Lower leg skin (tissue), 4 donors: ENCODE data around the gene CLSTN2. TPM values are rescaled to one million over a fixed set of nuclear protein-coding genes. Genes with fewer than 3 reads are reported as not detected.

Source experiments
- DNase-seq, 2 donors: peaks; one replicate each; pipeline ENCODE4 v3.0.0-alpha.2; 2019; ENCODE audit warnings: low spot score in 2 of 2
- H3K4me3 ChIP-seq: fragments of 200-600 bp; sonication (generic); 2 replicates; pipeline ENCODE4 v1.5.1; 2017; ENCODE audit warnings: mild to moderate bottlenecking, low read depth; ENCODE audit not compliant: poor library complexity, severe bottlenecking
- POLR2A ChIP-seq, 2 donors: fragments of 450-650 bp; IDR thresholded peaks; one replicate each; pipeline ENCODE4 v1.6.1; 2016 to 2017; ENCODE audit warnings: antibody characterized with exemption in 2 of 2, mild to moderate bottlenecking in 1 of 2, moderate library complexity in 1 of 2
- WGBS, 2 donors: methylation state at CpG; one replicate each; pipeline ENCODE4 v1.1.5; 2018; 5-methylcytosine and 5-hydroxymethylcytosine counted together
- intact Hi-C: fragments of 100-400 bp; cut with DNase I; formaldehyde crosslinking; loops from one replicate; pipeline ENCODE4 v1.15.0; 2023; ENCODE audit warnings: low total_unique reads
- total RNA-seq, 4 donors: library from RNA; depleted of rRNA; stranded (reverse); fragments of >200 nt; gene quantifications; one replicate each; pipeline ENCODE4 v1.1.0, GENCODE V29; 2016
- TF ChIP-seq, protein P1 (sequence below), 3 donors: fragments of 450-650 bp; IDR thresholded peaks; one replicate each; pipeline ENCODE4 v1.5.1; 2016; ENCODE audit warnings: antibody characterized with exemption in 3 of 3, mild to moderate bottlenecking in 3 of 3, moderate library complexity in 2 of 3

The CLSTN2 gene
- total RNA-seq, 4 donors from 2014 or later, result 3.1 to 7.9 (median 4.7) TPM

GRCh38 chr3:140274429-140274828 is 339.4 kb downstream of the CLSTN2 start:
- DNase-seq, result no peak
- H3K4me3 ChIP-seq, result no peak overlapping the region
- 83% methylated on average over 5 of the region's 5 CpGs for WGBS, 2 donors
- TF ChIP-seq, protein P1, sequence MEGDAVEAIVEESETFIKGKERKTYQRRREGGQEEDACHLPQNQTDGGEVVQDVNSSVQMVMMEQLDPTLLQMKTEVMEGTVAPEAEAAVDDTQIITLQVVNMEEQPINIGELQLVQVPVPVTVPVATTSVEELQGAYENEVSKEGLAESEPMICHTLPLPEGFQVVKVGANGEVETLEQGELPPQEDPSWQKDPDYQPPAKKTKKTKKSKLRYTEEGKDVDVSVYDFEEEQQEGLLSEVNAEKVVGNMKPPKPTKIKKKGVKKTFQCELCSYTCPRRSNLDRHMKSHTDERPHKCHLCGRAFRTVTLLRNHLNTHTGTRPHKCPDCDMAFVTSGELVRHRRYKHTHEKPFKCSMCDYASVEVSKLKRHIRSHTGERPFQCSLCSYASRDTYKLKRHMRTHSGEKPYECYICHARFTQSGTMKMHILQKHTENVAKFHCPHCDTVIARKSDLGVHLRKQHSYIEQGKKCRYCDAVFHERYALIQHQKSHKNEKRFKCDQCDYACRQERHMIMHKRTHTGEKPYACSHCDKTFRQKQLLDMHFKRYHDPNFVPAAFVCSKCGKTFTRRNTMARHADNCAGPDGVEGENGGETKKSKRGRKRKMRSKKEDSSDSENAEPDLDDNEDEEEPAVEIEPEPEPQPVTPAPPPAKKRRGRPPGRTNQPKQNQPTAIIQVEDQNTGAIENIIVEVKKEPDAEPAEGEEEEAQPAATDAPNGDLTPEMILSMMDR (IDR thresholded peaks at IDR 0.05), result no peak
- TF ChIP-seq POLR2A (IDR thresholded peaks at IDR 0.05), result no peak
- intact Hi-C loops, result no loop called here

DNA sequence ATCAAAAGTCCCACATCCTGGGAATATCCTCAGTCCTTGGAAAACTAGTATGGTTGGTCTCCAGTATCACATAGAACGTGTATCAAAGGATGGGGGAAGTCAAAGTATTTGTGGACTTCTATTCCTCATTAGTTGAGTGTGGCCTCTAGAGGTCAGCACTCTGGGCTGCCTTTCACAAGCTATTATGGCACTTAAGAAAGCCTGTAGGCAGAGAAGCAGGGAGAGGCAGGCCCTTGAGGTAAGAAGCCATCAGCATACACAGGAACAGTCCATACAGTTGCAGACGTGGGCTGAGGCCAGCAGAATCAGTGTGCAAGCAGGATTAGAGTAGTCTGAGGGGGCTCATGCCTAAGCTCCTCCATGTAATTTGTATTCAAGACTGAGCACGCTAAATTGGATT is 341.7 kb downstream of the CLSTN2 start:
- no peak for DNase-seq
- intact Hi-C loops, result no loop called here
- whole genome bisulfite sequencing, 2 donors, result 64 to 72% methylated on average over 3 of the region's 3 CpGs
- no peak overlapping the region for H3K4me3 ChIP-seq
- TF ChIP-seq POLR2A (IDR thresholded peaks at IDR 0.05), result no peak
- TF ChIP-seq, protein P1 (IDR thresholded peaks at IDR 0.05), result no peak

- no peak overlapping the region for H3K4me3 ChIP-seq
- DNase-seq, result no peak
- WGBS, 2 donors, result 91 to 94% methylated on average over 4 of the region's 4 CpGs
- TF ChIP-seq, protein P1 (IDR thresholded peaks at IDR 0.05), result no peak
- TF ChIP-seq POLR2A (IDR thresholded peaks at IDR 0.05), result no peak
- intact Hi-C loops, result no loop called here
These were observed 342.9 kb downstream of the CLSTN2 start for GRCh38 chr3:140277886-140278285.

GRCh38 chr3:140284372-140284771 is 349.4 kb downstream of the CLSTN2 start:
- WGBS, 2 donors, result 92 to 95% methylated on average over 3 of the region's 3 CpGs
- intact Hi-C loops, result no loop called here

GRCh38 chr3:140285380-140285779 is 350.4 kb downstream of the CLSTN2 start:
- 45 to 51% methylated on average over 3 of the region's 3 CpGs for WGBS, 2 donors
- H3K4me3 ChIP-seq, result no peak overlapping the region
- TF ChIP-seq, protein P1 (IDR thresholded peaks at IDR 0.05), result no peak
- no peak for TF ChIP-seq POLR2A (IDR thresholded peaks at IDR 0.05)
- DNase-seq, result no peak
- intact Hi-C loops, result no loop called here

More at GRCh38 chr3:140284372-140284771, 349.4 kb downstream of the CLSTN2 start:
- TF ChIP-seq, protein P1 (IDR thresholded peaks at IDR 0.05), result no peak
- TF ChIP-seq POLR2A (IDR thresholded peaks at IDR 0.05), result no peak
- H3K4me3 ChIP-seq, result no peak overlapping the region
- DNase-seq, result no peak

- intact Hi-C loops, result no loop called here
- WGBS, 2 donors, result 50 to 55% methylated on average over 1 of the region's 1 CpG
- TF ChIP-seq POLR2A (IDR thresholded peaks at IDR 0.05), result no peak
- TF ChIP-seq, protein P1 (IDR thresholded peaks at IDR 0.05), result no peak
- DNase-seq, result no peak
- H3K4me3 ChIP-seq, result no peak overlapping the region
These were observed 353.6 kb downstream of the CLSTN2 start for GRCh38 chr3:140288595-140288994.
